A549 (cell line): ENCODE results near the gene KCNQ1.

Experiments
- CTCF ChIP-seq: fragments of >200 bp; sonication (Bioruptor Twin); formaldehyde crosslinking; IDR thresholded peaks from 3 replicates; pipeline ENCODE4 v1.5.1; 2016
- GATA3 ChIP-seq: IDR thresholded peaks from 2 replicates; pipeline ENCODE4 v1.6.1; 2012; ENCODE audit warnings: borderline replicate concordance
- JUNB ChIP-seq: fragments of >200 bp; sonication (Bioruptor Twin); formaldehyde crosslinking; IDR thresholded peaks from 2 replicates; pipeline ENCODE4 v1.6.1; 2016
- MAX ChIP-seq: IDR thresholded peaks from 2 replicates; pipeline ENCODE4 v1.6.1; 2012
- MAZ ChIP-seq: fragments of 150-350 bp; IDR thresholded peaks from 2 replicates; pipeline ENCODE4 v1.6.1; 2014; ENCODE audit warnings: antibody characterized with exemption, low read depth, low read length, borderline replicate concordance
- PBX3 ChIP-seq: IDR thresholded peaks from 2 replicates; pipeline ENCODE4 v1.6.1; 2012
- PHF8 ChIP-seq: fragments of 200-600 bp; sonication (generic); IDR thresholded peaks from 2 replicates; pipeline ENCODE4 v1.6.1; 2016; ENCODE audit warnings: low read depth, mild to moderate bottlenecking, antibody characterized with exemption, moderate library complexity, borderline replicate concordance
- POLR2A ChIP-seq: IDR thresholded peaks from 2 replicates; pipeline ENCODE4 v1.6.1; 2012; ENCODE audit warnings: mild to moderate bottlenecking, low read length
- RAD21 ChIP-seq, 2 experiments: fragments of >200 bp in 1 of 2; sonication (Bioruptor Twin) in 1 of 2; formaldehyde crosslinking in 1 of 2; IDR thresholded peaks in 1 of 2; conservative IDR thresholded peaks in 1 of 2; 2 replicates in 1 of 2; 3 replicates in 1 of 2; pipeline ENCODE4 v1.6.1; 2012 to 2018; ENCODE audit warnings: inconsistent platforms in 1 of 2
- SMC3 ChIP-seq: fragments of >200 bp; sonication (Bioruptor Twin); formaldehyde crosslinking; IDR thresholded peaks from 3 replicates; pipeline ENCODE4 v1.6.1; 2018; ENCODE audit warnings: inconsistent platforms
- TP53 ChIP-seq: fragments of 250-450 bp; sonication (Bioruptor Pico); IDR thresholded peaks from 2 replicates; pipeline ENCODE4 v1.5.0; 2021; ENCODE audit warnings: mild to moderate bottlenecking, moderate library complexity
- USF2 ChIP-seq: fragments of 450-650 bp; IDR thresholded peaks from 2 replicates; pipeline ENCODE4 v1.6.1; 2014; ENCODE audit warnings: antibody characterized with exemption

GRCh38 chr11:2844116-2844842 is 399.5 kb downstream of the KCNQ1 start:
- no peak for TF ChIP-seq SMC3
- TF ChIP-seq CTCF = no peak
- TF ChIP-seq POLR2A = no peak
- no peak for TF ChIP-seq TP53 (CRISPR knock-in tag)
- TF ChIP-seq JUNB = no peak
- TF ChIP-seq GATA3 = no peak
- TF ChIP-seq USF2 = no peak
- TF ChIP-seq RAD21 (conservative IDR thresholded peaks at IDR 0.05 in 1 of 2, IDR thresholded peaks at IDR 0.05 in 1 of 2) = no peak
- no peak for TF ChIP-seq MAZ
- TF ChIP-seq MAX = no peak
- no peak for TF ChIP-seq PBX3
- TF ChIP-seq PHF8 = no peak
